ENCODE data around the gene TP53INP2. TPM values are rescaled to one million over a fixed set of nuclear protein-coding genes. Genes with fewer than 3 reads are reported as not detected.

The TP53INP2 gene
- total and polyA plus RNA-seq, 9 of the 15 experiments (the other 6 are each of a cell fraction or from before 2014, with no cell fraction given) = 0.43 to 5.0 (median 1.3) TPM

DNA sequence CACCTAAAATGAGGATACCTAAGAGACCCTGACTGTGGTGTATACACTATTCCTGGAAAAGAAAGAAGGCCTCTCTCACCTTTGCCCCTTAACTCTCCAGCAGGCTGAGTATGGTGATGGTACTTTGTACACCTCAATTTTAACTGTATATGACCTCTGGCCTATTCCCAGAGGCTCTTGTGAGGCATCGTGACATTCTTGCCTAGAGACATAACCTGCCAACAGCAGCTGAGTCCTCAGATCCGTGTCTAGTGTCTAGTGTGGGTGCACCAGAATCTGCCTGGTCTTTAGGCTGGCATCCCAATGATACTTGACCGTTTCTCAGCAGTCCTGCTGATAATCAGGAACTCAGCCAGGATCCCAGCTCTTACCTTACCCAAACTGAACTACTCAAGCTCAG is 20.0 kb downstream of the TP53INP2 start:
- Histone ChIP-seq H2AFZ (ENCODE audit: low read depth, low read length) (no peak overlapping the region), H3K36me3 (ENCODE audit: control insufficient read depth, insufficient read depth, low read length) (peaks cover 46% of the 10 kb centered on the region; the same call in 2 of the 3 replicates), H3K27ac (ENCODE audit: extremely low read depth, low read depth, low read length) (no peak overlapping the region), H4K20me1 (replicated peaks; ENCODE audit: control insufficient read depth, insufficient read depth, low read length) (no peaks in the 10 kb centered on the region), H3K79me2 (ENCODE audit: control insufficient read depth, insufficient read depth, low read length) (no peaks in the 10 kb centered on the region), H3K9ac (ENCODE audit: insufficient read depth in 1 of 2, low read depth in 2 of 2, low read length in 2 of 2) (0 out of 4 replicates have a peak overlapping the region, but pooled peaks of 1 of the 2 experiments have one; percentile 49), H3K4me1 (replicated peaks in 1 of 2; ENCODE audit: control insufficient read depth in 2 of 2, insufficient read depth in 2 of 2, low read length in 2 of 2) (no peaks in the 10 kb centered on the region), H3K9me1 (ENCODE audit: control insufficient read depth, insufficient read depth, low read length) (no peaks in the 10 kb centered on the region), H3K9me3 (replicated peaks; ENCODE audit: control insufficient read depth, insufficient read depth, low read depth, low read length) (no peaks in the 10 kb centered on the region), H3K4me2 (ENCODE audit: insufficient read depth, low read length) (no peak overlapping the region), H3K4me3 (no peak overlapping the region), H3K27me3 (ENCODE audit: control insufficient read depth in 2 of 2, insufficient read depth in 2 of 2, low read length in 2 of 2) (no peaks in the 10 kb centered on the region)
- no TSS peak for BruUV-seq (replicated peaks)
- TF ChIP-seq ZNF431 (CRISPR knock-in tag; IDR thresholded peaks at IDR 0.05) (no peak), TAL1 (IDR thresholded peaks at IDR 0.05) (no peak)
- DNase-seq (ENCODE audit: extremely low read depth in 1 of 4, low spot score in 3 of 4) = no peak
- intact Hi-C loops (cut with micrococcal nuclease) (no loop called here), in situ Hi-C loops (cut with MboI) (no loop called here)
- ChIA-PET CTCF (ENCODE audit: low intra/inter-chr PET ratio) (no interaction called here), POLR2A (interaction anchor here (1.4 kb wide), 1 partner anchor 11 kb away, joined by 4 read pairs; no protein-coding TSS in a partner anchor)
- ATAC-seq = no peak
- no peak for FAIRE-seq
- 84% methylated on average over 3 of the region's 3 CpGs for WGBS (ENCODE audit: insufficient coverage, low coverage, missing lambda C conversion rate)

DNA sequence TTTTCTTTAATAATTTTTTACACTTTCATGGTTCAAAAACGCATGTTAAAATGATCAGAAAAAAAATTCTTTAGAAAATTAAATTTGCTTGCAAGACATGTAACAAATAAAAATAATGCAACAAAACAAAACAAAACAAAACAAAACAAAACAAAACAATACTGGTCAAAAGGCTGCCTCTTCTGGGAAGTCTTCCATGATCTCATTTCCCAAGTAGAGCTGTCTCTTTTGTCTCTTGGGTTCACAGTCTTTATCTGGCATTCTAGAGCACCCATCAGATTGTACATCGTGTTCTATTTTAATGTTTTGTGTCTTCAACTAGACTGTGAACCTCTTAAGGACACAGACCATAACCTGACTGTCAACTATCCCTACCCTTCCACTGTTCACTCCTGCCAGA is 25.3 kb downstream of the TP53INP2 start:
- Histone ChIP-seq H2AFZ (ENCODE audit: low read depth, low read length) (no peak overlapping the region), H3K27me3 (ENCODE audit: control insufficient read depth in 2 of 2, insufficient read depth in 2 of 2, low read length in 2 of 2) (no peaks in the 10 kb centered on the region), H3K27ac (ENCODE audit: extremely low read depth, low read depth, low read length) (no peak overlapping the region), H3K9ac (ENCODE audit: insufficient read depth in 1 of 2, low read depth in 2 of 2, low read length in 2 of 2) (no peak overlapping the region), H3K4me2 (ENCODE audit: insufficient read depth, low read length) (no peak overlapping the region), H3K36me3 (ENCODE audit: control insufficient read depth, insufficient read depth, low read length) (peaks cover 55% of the 10 kb centered on the region), H3K4me3 (no peak overlapping the region), H3K79me2 (ENCODE audit: control insufficient read depth, insufficient read depth, low read length) (no peaks in the 10 kb centered on the region), H3K4me1 (replicated peaks in 1 of 2; ENCODE audit: control insufficient read depth in 2 of 2, insufficient read depth in 2 of 2, low read length in 2 of 2) (no peaks in the 10 kb centered on the region), H3K9me1 (ENCODE audit: control insufficient read depth, insufficient read depth, low read length) (no peaks in the 10 kb centered on the region), H4K20me1 (replicated peaks; ENCODE audit: control insufficient read depth, insufficient read depth, low read length) (no peaks in the 10 kb centered on the region), H3K9me3 (replicated peaks; ENCODE audit: control insufficient read depth, insufficient read depth, low read depth, low read length) (no peaks in the 10 kb centered on the region)
- TF ChIP-seq RBM25 (IDR thresholded peaks at IDR 0.05; ENCODE audit: low read depth, low read length, severe bottlenecking) = peak; percentile 81
- TF ChIP-seq, protein P1, sequence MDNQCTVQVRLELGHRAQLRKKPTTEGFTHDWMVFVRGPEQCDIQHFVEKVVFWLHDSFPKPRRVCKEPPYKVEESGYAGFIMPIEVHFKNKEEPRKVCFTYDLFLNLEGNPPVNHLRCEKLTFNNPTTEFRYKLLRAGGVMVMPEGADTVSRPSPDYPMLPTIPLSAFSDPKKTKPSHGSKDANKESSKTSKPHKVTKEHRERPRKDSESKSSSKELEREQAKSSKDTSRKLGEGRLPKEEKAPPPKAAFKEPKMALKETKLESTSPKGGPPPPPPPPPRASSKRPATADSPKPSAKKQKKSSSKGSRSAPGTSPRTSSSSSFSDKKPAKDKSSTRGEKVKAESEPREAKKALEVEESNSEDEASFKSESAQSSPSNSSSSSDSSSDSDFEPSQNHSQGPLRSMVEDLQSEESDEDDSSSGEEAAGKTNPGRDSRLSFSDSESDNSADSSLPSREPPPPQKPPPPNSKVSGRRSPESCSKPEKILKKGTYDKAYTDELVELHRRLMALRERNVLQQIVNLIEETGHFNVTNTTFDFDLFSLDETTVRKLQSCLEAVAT (IDR thresholded peaks at IDR 0.05) = no peak
- TF ChIP-seq KLF6 (CRISPR knock-in tag; IDR thresholded peaks at IDR 0.05; ENCODE audit: borderline replicate concordance) = no peak
- TF ChIP-seq ZFP36 (IDR thresholded peaks at IDR 0.05; ENCODE audit: low read depth, low read length, partially characterized antibody) = peak; percentile 94
- intact Hi-C loops (cut with micrococcal nuclease) (no loop called here), in situ Hi-C loops (cut with MboI) (no loop called here)
- ChIA-PET CTCF (ENCODE audit: low intra/inter-chr PET ratio) (no interaction called here), POLR2A (interaction anchor here (0.6 to 1.1 kb wide), 2 partner anchors 12 to 14 kb away, joined by 3 to 6 read pairs; no protein-coding TSS in a partner anchor)
- 62% methylated on average over 2 of the region's 2 CpGs for WGBS (ENCODE audit: insufficient coverage, low coverage, missing lambda C conversion rate)
- BruUV-seq (replicated peaks) = no TSS peak
- ATAC-seq (no peak), DNase-seq (ENCODE audit: extremely low read depth in 1 of 4, low spot score in 3 of 4) (no peak), FAIRE-seq (no peak)
